HEK293 (cell line): ENCODE data around the gene CHI3L1.

Experiments
- BCL6B ChIP-seq: fragments of 450-650 bp; formaldehyde crosslinking; IDR thresholded peaks from 2 replicates; pipeline ENCODE4 v1.5.1; 2017; ENCODE audit warnings: missing biosample characterization, missing genetic modification characterization
- KLF16 ChIP-seq: fragments of 450-650 bp; formaldehyde crosslinking; IDR thresholded peaks from 2 replicates; pipeline ENCODE4 v1.5.1; 2017; ENCODE audit warnings: missing biosample characterization, missing genetic modification characterization
- KLF8 ChIP-seq: fragments of 450-650 bp; formaldehyde crosslinking; IDR thresholded peaks from 2 replicates; pipeline ENCODE4 v1.5.1; 2016; ENCODE audit warnings: missing biosample characterization, missing genetic modification characterization
- PATZ1 ChIP-seq: fragments of 450-650 bp; formaldehyde crosslinking; IDR thresholded peaks from 2 replicates; pipeline ENCODE4 v1.5.1; 2016; ENCODE audit warnings: missing biosample characterization, missing genetic modification characterization
- PRDM2 ChIP-seq: fragments of 450-650 bp; formaldehyde crosslinking; IDR thresholded peaks from 2 replicates; pipeline ENCODE4 v1.5.1; 2016; ENCODE audit warnings: missing biosample characterization, missing genetic modification characterization, borderline replicate concordance
- PRDM6 ChIP-seq: fragments of 450-650 bp; formaldehyde crosslinking; IDR thresholded peaks from 2 replicates; pipeline ENCODE4 v1.5.1; 2017; ENCODE audit warnings: missing biosample characterization, missing genetic modification characterization
- REST ChIP-seq: fragments of 450-650 bp; formaldehyde crosslinking; IDR thresholded peaks from 2 replicates; pipeline ENCODE4 v1.5.1; 2016; ENCODE audit warnings: missing biosample characterization, missing genetic modification characterization
- ZBTB17 ChIP-seq: fragments of 450-650 bp; formaldehyde crosslinking; IDR thresholded peaks from 2 replicates; pipeline ENCODE4 v1.5.1; 2016; ENCODE audit warnings: missing biosample characterization, missing genetic modification characterization
- ZBTB20 ChIP-seq: fragments of 450-650 bp; formaldehyde crosslinking; IDR thresholded peaks from 2 replicates; pipeline ENCODE4 v1.5.1; 2016; ENCODE audit warnings: missing biosample characterization, missing genetic modification characterization
- ZBTB21 ChIP-seq: fragments of 450-650 bp; formaldehyde crosslinking; IDR thresholded peaks from 2 replicates; pipeline ENCODE4 v1.5.1; 2017; ENCODE audit warnings: missing biosample characterization, missing genetic modification characterization
- ZNF16 ChIP-seq: fragments of 450-650 bp; formaldehyde crosslinking; IDR thresholded peaks from 2 replicates; pipeline ENCODE4 v1.5.1; 2016; ENCODE audit warnings: low read depth, missing biosample characterization, missing genetic modification characterization
- ZNF169 ChIP-seq: fragments of 450-650 bp; formaldehyde crosslinking; IDR thresholded peaks from 2 replicates; pipeline ENCODE4 v1.5.1; 2016; ENCODE audit warnings: missing biosample characterization, missing genetic modification characterization
- ZNF26 ChIP-seq: fragments of 450-650 bp; formaldehyde crosslinking; IDR thresholded peaks from 2 replicates; pipeline ENCODE4 v1.5.1; 2016; ENCODE audit warnings: missing biosample characterization, missing genetic modification characterization
- ZNF335 ChIP-seq: fragments of 450-650 bp; formaldehyde crosslinking; conservative IDR thresholded peaks from 2 replicates; pipeline ENCODE4 v1.5.1; 2016; ENCODE audit warnings: missing biosample characterization, missing genetic modification characterization
- ZNF391 ChIP-seq: fragments of 450-650 bp; formaldehyde crosslinking; IDR thresholded peaks from 2 replicates; pipeline ENCODE4 v1.5.1; 2016; ENCODE audit warnings: low read depth, missing biosample characterization, missing genetic modification characterization, borderline replicate concordance
- ZNF449 ChIP-seq: fragments of 450-650 bp; formaldehyde crosslinking; IDR thresholded peaks from 2 replicates; pipeline ENCODE4 v1.5.1; 2017; ENCODE audit warnings: missing biosample characterization, mild to moderate bottlenecking, missing genetic modification characterization, moderate library complexity
- ZNF549 ChIP-seq: fragments of 450-650 bp; IDR thresholded peaks from 2 replicates; pipeline ENCODE4 v1.5.1; 2018; ENCODE audit warnings: missing biosample characterization, missing genetic modification characterization, mild to moderate bottlenecking, inconsistent platforms, moderate library complexity
- ZNF561 ChIP-seq: fragments of 450-650 bp; IDR thresholded peaks from 2 replicates; pipeline ENCODE4 v1.5.1; 2018; ENCODE audit warnings: missing biosample characterization, missing genetic modification characterization, borderline replicate concordance
- ZNF629 ChIP-seq: fragments of 450-650 bp; formaldehyde crosslinking; IDR thresholded peaks from 2 replicates; pipeline ENCODE4 v1.5.1; 2017; ENCODE audit warnings: missing biosample characterization, missing genetic modification characterization
- ZNF704 ChIP-seq: fragments of 450-650 bp; formaldehyde crosslinking; IDR thresholded peaks from 2 replicates; pipeline ENCODE4 v1.5.1; 2016; ENCODE audit warnings: missing biosample characterization, missing genetic modification characterization
- ZNF843 ChIP-seq: fragments of 450-650 bp; formaldehyde crosslinking; IDR thresholded peaks from 2 replicates; pipeline ENCODE4 v1.5.1; 2016; ENCODE audit warnings: missing biosample characterization, missing genetic modification characterization

CHI3L1 gene

GRCh38 chr1:203173566-203173965 is 12.9 kb downstream of the CHI3L1 start (continued):
- TF ChIP-seq ZNF629 (tag by site-specific recombination) = peak; percentile 36
- 0 out of 2 replicates have a peak, but pooled peaks have one; percentile 22 for TF ChIP-seq KLF8
- no peak for TF ChIP-seq KLF16 (tag by site-specific recombination)
- 0 out of 2 replicates have a peak, but pooled peaks have one; percentile 34 for TF ChIP-seq PATZ1 (tag by site-specific recombination)
- no peak for TF ChIP-seq ZNF561 (tag by site-specific recombination)
- no peak for TF ChIP-seq ZNF16 (tag by site-specific recombination)
- TF ChIP-seq BCL6B (tag by site-specific recombination) = no peak
- TF ChIP-seq ZBTB21 (tag by site-specific recombination) = no peak
- no peak for TF ChIP-seq ZNF704 (tag by site-specific recombination)
- TF ChIP-seq ZNF169 (tag by site-specific recombination) = no peak
- no peak for TF ChIP-seq ZNF335
- TF ChIP-seq ZBTB17 (tag by site-specific recombination) = peak; percentile 70
- TF ChIP-seq ZBTB20 = no peak
- TF ChIP-seq PRDM6 = no peak
- no peak for TF ChIP-seq ZNF449 (tag by site-specific recombination)
- no peak for TF ChIP-seq REST (tag by site-specific recombination)
- TF ChIP-seq ZNF391 = no peak
- TF ChIP-seq ZNF549 (tag by site-specific recombination) = no peak
- TF ChIP-seq PRDM2 = no peak
- TF ChIP-seq ZNF843 (tag by site-specific recombination) = no peak
- no peak for TF ChIP-seq ZNF26 (tag by site-specific recombination)
